Measurements from ENCODE around the gene CD47.

Gene CD47

GRCh38 chr3:108011616-108012015 lies 79.2 kb downstream of the CD47 start:
- no peak for DNase-seq

- no peak for DNase-seq
Measured at GRCh38 chr3:108008931-108009639, 81.7 kb downstream of the CD47 start.

DNA sequence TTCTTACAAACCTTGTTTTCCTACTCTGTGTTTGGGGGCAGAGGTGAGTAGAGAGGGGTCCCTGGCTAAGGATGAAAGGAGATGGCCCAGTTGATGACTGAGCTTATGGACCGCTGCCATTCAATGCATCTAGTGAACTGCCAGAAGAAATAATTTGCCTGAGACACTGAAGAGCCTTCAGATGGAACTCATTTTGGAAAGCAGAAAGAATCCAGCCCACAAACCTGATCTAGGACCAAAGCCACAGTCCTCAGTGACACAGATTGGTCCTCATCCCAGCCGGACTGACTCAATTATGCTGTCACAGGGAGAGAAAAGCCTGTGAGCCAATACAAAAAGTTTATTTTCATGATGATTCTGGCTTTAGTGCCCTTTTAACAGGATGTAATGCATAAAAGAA lies 82.7 kb downstream of the CD47 start:
- no peak for DNase-seq

DNA sequence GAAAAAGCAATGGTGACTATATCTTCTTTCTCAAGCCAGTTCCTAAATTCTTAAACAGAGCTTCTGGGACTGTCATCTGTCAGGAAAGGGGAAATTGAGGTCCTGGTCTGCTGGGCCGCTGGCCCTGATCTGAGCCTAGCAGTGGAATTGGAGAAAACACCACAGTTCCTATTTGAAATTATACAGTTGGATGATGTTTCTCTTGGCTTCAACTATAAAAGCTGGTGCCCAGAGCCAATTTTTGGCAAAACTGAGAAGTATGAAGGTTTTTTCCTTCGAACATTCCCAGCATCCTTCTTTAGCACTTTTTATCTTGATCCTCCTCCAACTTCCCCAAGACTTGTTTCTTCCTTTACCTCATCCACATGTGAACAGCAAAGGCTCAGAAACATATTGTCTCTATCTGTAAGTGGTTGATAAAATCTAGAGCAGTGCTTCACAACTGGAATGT lies 83.9 kb downstream of the CD47 start:
- no peak for DNase-seq

GRCh38 chr3:108006077-108006771 lies 84.6 kb downstream of the CD47 start:
- DNase-seq = no peak

- DNase-seq = no peak
Measured at GRCh38 chr3:108004647-108005046, 86.2 kb downstream of the CD47 start.

- DNase-seq = no peak
Measured at GRCh38 chr3:108001457-108001856, 89.4 kb downstream of the CD47 start.

DNA sequence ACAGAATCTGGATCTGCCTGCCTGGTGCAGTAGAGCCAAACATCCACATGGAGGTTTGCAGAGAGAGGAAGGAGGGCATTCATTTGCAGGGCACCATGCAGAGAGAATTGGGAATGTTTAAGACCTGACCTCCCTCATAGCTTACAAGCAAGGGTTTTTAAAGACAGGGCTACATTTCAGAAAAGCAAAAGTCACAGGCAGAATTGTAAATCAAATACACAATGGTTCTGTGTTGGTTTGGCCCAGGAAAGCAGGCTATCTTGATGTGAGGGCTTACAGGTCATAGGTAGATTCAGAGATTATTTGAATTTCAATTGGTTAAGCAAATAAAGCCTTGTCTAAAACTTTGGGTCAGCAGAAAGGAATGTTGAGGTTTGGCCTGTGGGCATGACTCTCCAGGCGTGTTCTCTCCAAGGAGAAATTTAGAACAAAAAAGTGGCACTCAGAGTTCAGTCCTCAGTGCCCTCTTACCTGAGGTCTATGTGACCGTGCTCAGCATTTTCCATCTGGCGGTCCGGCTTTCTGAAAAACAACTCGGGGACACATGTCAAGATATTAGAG lies 91.5 kb downstream of the CD47 start:
- no peak for DNase-seq

GRCh38 chr3:107997671-107998070 lies 93.2 kb downstream of the CD47 start:
- no peak for DNase-seq

GRCh38 chr3:107995823-107996222 lies 95.0 kb downstream of the CD47 start:
- DNase-seq = no peak

- no peak for DNase-seq
Measured at GRCh38 chr3:107994956-107995715, 95.7 kb downstream of the CD47 start.

- DNase-seq = no peak
Measured at GRCh38 chr3:107994181-107994580, 96.7 kb downstream of the CD47 start.

GRCh38 chr3:107993771-107994170 lies 97.1 kb downstream of the CD47 start:
- DNase-seq = no peak

Data from NCI-H2107 (cell line).